ENCODE results near the gene TERT. TPM values are rescaled to one million over a fixed set of nuclear protein-coding genes. Genes with fewer than 3 reads are reported as not detected.

TERT gene
- total and polyA plus RNA-seq, 2 of the 4 experiments (the other 2 are of a cell fraction): not detected

GRCh38 chr5:1338506-1339070 lies 43.7 kb upstream of the TERT start:
- no peak overlapping the region for H2AK9ac ChIP-seq (replicated peaks; ENCODE audit: low read depth, low read length, poor library complexity)
- no peak overlapping the region for H3K14ac ChIP-seq (replicated peaks; ENCODE audit: low read depth, low read length)
- no peak overlapping the region for H3K9ac ChIP-seq (ENCODE audit: low read depth, low read length)
- intact Hi-C loops (cut with micrococcal nuclease) (no loop called here), dilution Hi-C loops (cut with HindIII; ENCODE audit: low sequenced_read_pairs, unreplicated experiment) (no loop called here), in situ Hi-C loops (cut with MboI; ENCODE audit: low sequenced_read_pairs) (no loop called here)
- 95% methylated on average over 15 of the region's 22 CpGs; no CpG with 5 or more reads in 1 of the 2 experiments for WGBS, 2 experiments (ENCODE audit: extremely low coverage in 2 of 2, insufficient read length in 1 of 2)
- DNase-seq (no peak), ATAC-seq (ENCODE audit: low read depth) (no peak)
- H3K27ac ChIP-seq (ENCODE audit: insufficient read depth, low read length): no peak overlapping the region
- no peak overlapping the region for H3K4me3 ChIP-seq (ENCODE audit: insufficient read depth, low read depth, low read length)
- H2AK5ac ChIP-seq (ENCODE audit: low read depth, low read length): no peak overlapping the region
- H3K56ac ChIP-seq (ENCODE audit: extremely low read depth, insufficient read depth, low read length): no peak overlapping the region
- no peaks in the 10 kb centered on the region for H3K9me1 ChIP-seq (ENCODE audit: insufficient read depth, low read length)
- no peak overlapping the region for H2BK20ac ChIP-seq (ENCODE audit: low read depth, low read length)
- H2BK120ac ChIP-seq (ENCODE audit: low read depth, low read length): no peak overlapping the region
- no peak overlapping the region for H2BK15ac ChIP-seq (ENCODE audit: low read depth, low read length)
- TF ChIP-seq MAFK (IDR thresholded peaks at IDR 0.05; ENCODE audit: low read depth, low read length) (no peak), CHD1 (IDR thresholded peaks at IDR 0.05; ENCODE audit: low read depth, low read length) (no peak), RCOR1 (IDR thresholded peaks at IDR 0.05; ENCODE audit: insufficient replicate concordance, low read length) (no peak), NFE2L2 (IDR thresholded peaks at IDR 0.05; ENCODE audit: low read depth, low read length) (no peak), USF2 (IDR thresholded peaks at IDR 0.05; ENCODE audit: low read depth, low read length) (no peak), FOS (IDR thresholded peaks at IDR 0.05; ENCODE audit: low read depth, low read length) (no peak), MXI1 (IDR thresholded peaks at IDR 0.05; ENCODE audit: borderline replicate concordance, low read depth, low read length) (no peak), ELK1 (IDR thresholded peaks at IDR 0.05; ENCODE audit: borderline replicate concordance, low read depth, low read length) (no peak), SMC3 (IDR thresholded peaks at IDR 0.05; ENCODE audit: low read depth, low read length) (no peak), CTCF (conservative IDR thresholded peaks at IDR 0.05; ENCODE audit: low read depth, low read length) (no peak), POLR2A (IDR thresholded peaks at IDR 0.05; ENCODE audit: low read depth, low read length) (no peak), MAZ (IDR thresholded peaks at IDR 0.05; ENCODE audit: borderline replicate concordance, low read depth, low read length) (no peak), BHLHE40 (IDR thresholded peaks at IDR 0.05; ENCODE audit: low read depth, low read length) (no peak), RAD21 (IDR thresholded peaks at IDR 0.05; ENCODE audit: low read length) (no peak), RFX5 (IDR thresholded peaks at IDR 0.05; ENCODE audit: low read depth, low read length) (no peak), CEBPB (IDR thresholded peaks at IDR 0.05; ENCODE audit: low read depth, low read length) (no peak)
- H3K23ac ChIP-seq (ENCODE audit: low read depth, low read length): no peak overlapping the region
- H3K36me3 ChIP-seq (ENCODE audit: control insufficient read depth, insufficient read depth, low read length): peaks cover 66% of the 10 kb centered on the region
- H3K79me1 ChIP-seq (ENCODE audit: low read depth in 1 of 2, low read length in 2 of 2): peaks cover 9 to 12% of the 10 kb centered on the region in 2 experiments
- H3K27me3 ChIP-seq (ENCODE audit: control insufficient read depth, insufficient read depth, low read length): no peaks in the 10 kb centered on the region
- H3K4me2 ChIP-seq (ENCODE audit: low read depth, low read length): no peak overlapping the region
- CTCF ChIA-PET: interaction anchor here (0.6 kb wide), 1 partner anchor 191 kb away, joined by 3 read pairs; no protein-coding TSS in a partner anchor
- H3K4ac ChIP-seq (ENCODE audit: low read depth, low read length): no peak overlapping the region
- H2BK5ac ChIP-seq (ENCODE audit: low read depth, low read length, poor library complexity, severe bottlenecking): no peak overlapping the region
- POLR2A ChIA-PET (ENCODE audit: unreplicated experiment): no interaction called here
- peaks cover 6% of the 10 kb centered on the region; the same call in 1 of the 2 replicates for H4K20me1 ChIP-seq (ENCODE audit: insufficient read depth, low read length)
- no peak overlapping the region for H4K91ac ChIP-seq (ENCODE audit: insufficient read depth, low read depth, low read length)
- no peak overlapping the region for H4K5ac ChIP-seq (ENCODE audit: low read depth, low read length)
- no peak overlapping the region for H2AFZ ChIP-seq (replicated peaks; ENCODE audit: low read length, poor library complexity)
- no peak overlapping the region for H3K18ac ChIP-seq (ENCODE audit: low read depth, low read length)
- H4K8ac ChIP-seq (ENCODE audit: low read depth in 2 of 2, low read length in 2 of 2): no peak overlapping the region
- H3K4me1 ChIP-seq (ENCODE audit: control insufficient read depth, insufficient read depth, low read length): peaks cover 3% of the 10 kb centered on the region; the same call in 1 of the 2 replicates
- no peaks in the 10 kb centered on the region for H3K9me3 ChIP-seq (ENCODE audit: control insufficient read depth, insufficient read depth, low read length)
- no TSS peak for BruUV-seq (replicated peaks)
